Transverse colon (tissue), 3 donors: ENCODE results near the gene IL15RA.

ENCODE experiments used
- CTCF ChIP-seq, 5 experiments: fragments of 200-600 bp in 3 of 5; fragments of 450-650 bp in 2 of 5; sonication (generic) in 3 of 5; IDR thresholded peaks; 1 replicate in 2 of 5; 2 replicates in 3 of 5; pipeline ENCODE4 v1.5.1; 2016 to 2017; ENCODE audit warnings: antibody characterized with exemption in 5 of 5, inconsistent platforms in 3 of 5, mild to moderate bottlenecking in 2 of 5, moderate library complexity in 1 of 5
- POLR2A ChIP-seq: fragments of 450-650 bp; IDR thresholded peaks from one replicate; pipeline ENCODE4 v1.6.1; 2016; ENCODE audit warnings: antibody characterized with exemption, mild to moderate bottlenecking, moderate library complexity

- TF ChIP-seq CTCF (IDR thresholded peaks at IDR 0.05): no peak
- no peak for TF ChIP-seq POLR2A
Observed at GRCh38 chr10:6008497-6009142, 31.3 kb upstream of the IL15RA start.
